Suprapubic skin (tissue), 4 donors: ENCODE data around the gene IL1RAP.

Experiments used
- EP300 ChIP-seq: sonication (generic); formaldehyde crosslinking; IDR thresholded peaks from one replicate; pipeline ENCODE4 v1.6.1; 2017; ENCODE audit warnings: antibody characterized with exemption
- POLR2A ChIP-seq, 2 donors: fragments of 450-650 bp; IDR thresholded peaks; one replicate each; pipeline ENCODE4 v1.6.1; 2017; ENCODE audit warnings: antibody characterized with exemption in 2 of 2, mild to moderate bottlenecking in 2 of 2, moderate library complexity in 2 of 2
- POLR2AphosphoS5 ChIP-seq, 3 donors: sonication (generic); formaldehyde crosslinking; IDR thresholded peaks; one replicate each; pipeline ENCODE4 v1.6.1; 2017; ENCODE audit warnings: antibody characterized with exemption in 3 of 3
- TF ChIP-seq, protein P1 (sequence below), 2 donors: fragments of 200-600 bp in 1 of 2; fragments of 450-650 bp in 1 of 2; sonication (generic) in 1 of 2; IDR thresholded peaks; one replicate each; pipeline ENCODE4 v1.5.1; 2016 to 2019; ENCODE audit warnings: antibody characterized with exemption in 2 of 2, mild to moderate bottlenecking in 1 of 2, moderate library complexity in 1 of 2

DNA sequence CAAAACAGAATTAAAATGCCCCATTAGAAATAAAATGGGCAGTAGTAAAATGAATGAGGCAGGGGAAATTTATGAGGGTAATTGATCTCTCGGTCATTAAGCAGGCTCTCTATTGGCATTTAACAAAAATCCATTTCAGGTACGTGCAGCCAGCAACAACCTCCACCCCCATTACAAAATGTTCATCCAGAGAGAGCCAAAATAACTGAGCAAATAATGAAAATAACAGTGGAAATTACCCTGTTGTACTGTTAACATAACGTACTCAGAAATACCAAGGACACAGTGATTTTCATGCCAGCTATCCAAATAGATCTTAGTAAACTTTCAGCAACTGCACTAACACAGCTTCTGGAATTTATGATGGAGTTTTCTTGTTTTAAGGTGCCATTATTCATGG, 127.7 kb downstream of the IL1RAP start:
- TF ChIP-seq, protein P1, sequence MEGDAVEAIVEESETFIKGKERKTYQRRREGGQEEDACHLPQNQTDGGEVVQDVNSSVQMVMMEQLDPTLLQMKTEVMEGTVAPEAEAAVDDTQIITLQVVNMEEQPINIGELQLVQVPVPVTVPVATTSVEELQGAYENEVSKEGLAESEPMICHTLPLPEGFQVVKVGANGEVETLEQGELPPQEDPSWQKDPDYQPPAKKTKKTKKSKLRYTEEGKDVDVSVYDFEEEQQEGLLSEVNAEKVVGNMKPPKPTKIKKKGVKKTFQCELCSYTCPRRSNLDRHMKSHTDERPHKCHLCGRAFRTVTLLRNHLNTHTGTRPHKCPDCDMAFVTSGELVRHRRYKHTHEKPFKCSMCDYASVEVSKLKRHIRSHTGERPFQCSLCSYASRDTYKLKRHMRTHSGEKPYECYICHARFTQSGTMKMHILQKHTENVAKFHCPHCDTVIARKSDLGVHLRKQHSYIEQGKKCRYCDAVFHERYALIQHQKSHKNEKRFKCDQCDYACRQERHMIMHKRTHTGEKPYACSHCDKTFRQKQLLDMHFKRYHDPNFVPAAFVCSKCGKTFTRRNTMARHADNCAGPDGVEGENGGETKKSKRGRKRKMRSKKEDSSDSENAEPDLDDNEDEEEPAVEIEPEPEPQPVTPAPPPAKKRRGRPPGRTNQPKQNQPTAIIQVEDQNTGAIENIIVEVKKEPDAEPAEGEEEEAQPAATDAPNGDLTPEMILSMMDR (IDR thresholded peaks at IDR 0.05): no peak
- TF ChIP-seq POLR2A (IDR thresholded peaks at IDR 0.05): no peak
- no peak for TF ChIP-seq POLR2AphosphoS5 (IDR thresholded peaks at IDR 0.05)
- no peak for TF ChIP-seq EP300
